Fibroblast of villous mesenchyme (primary cell): ENCODE results near the gene KIAA1217. TPM values are rescaled to one million over a fixed set of nuclear protein-coding genes. Genes with fewer than 3 reads are reported as not detected.

Experiments used
- DNase-seq: peaks from one replicate; pipeline ENCODE4 v3.0.0-alpha.2; 2010; ENCODE audit warnings: low read depth
- H3K4me3 ChIP-seq: 2 replicates; pipeline ENCODE4 v1.5.1; 2011; ENCODE audit warnings: low read depth, mild to moderate bottlenecking, low read length
- CTCF ChIP-seq: IDR thresholded peaks from 2 replicates; pipeline ENCODE4 v1.5.1; 2012; ENCODE audit warnings: low read depth, mild to moderate bottlenecking, low read length; ENCODE audit not compliant: insufficient read depth
- total RNA-seq: library from RNA; depleted of rRNA; stranded (reverse); fragments of >200 nt; gene quantifications from 2 replicates; pipeline ENCODE4 v1.2.3, GENCODE V29; 2012

The KIAA1217 gene
- total RNA-seq, 1 donor: 0.86 TPM

- no peak for TF ChIP-seq CTCF
- no peak for DNase-seq
- no peak overlapping the region for H3K4me3 ChIP-seq
Observed at GRCh38 chr10:24207781-24208611, 942 bp upstream of the KIAA1217 start.

- no peak for TF ChIP-seq CTCF
- DNase-seq: peak; percentile 10
- peak overlapping the region; percentile 38 for H3K4me3 ChIP-seq
Observed at GRCh38 chr10:24209432-24209771, 464 bp downstream of the KIAA1217 start.

GRCh38 chr10:24209946-24210491, 1.1 kb downstream of the KIAA1217 start:
- H3K4me3 ChIP-seq: no peak overlapping the region
- TF ChIP-seq CTCF: no peak
- DNase-seq: peak; percentile 37

- DNase-seq: no peak
- no peak overlapping the region for H3K4me3 ChIP-seq
- no peak for TF ChIP-seq CTCF
Observed at GRCh38 chr10:24210501-24210900, 1.6 kb downstream of the KIAA1217 start.

- TF ChIP-seq CTCF: no peak
- H3K4me3 ChIP-seq: no peak overlapping the region
- DNase-seq: no peak
Observed at GRCh38 chr10:24213266-24213665, 4.3 kb downstream of the KIAA1217 start.

GRCh38 chr10:24213881-24214280, 4.9 kb downstream of the KIAA1217 start:
- no peak overlapping the region for H3K4me3 ChIP-seq
- no peak for DNase-seq
- TF ChIP-seq CTCF: no peak

GRCh38 chr10:24214762-24215161, 5.8 kb downstream of the KIAA1217 start:
- H3K4me3 ChIP-seq: no peak overlapping the region
- no peak for TF ChIP-seq CTCF
- no peak for DNase-seq
